Measurements from ENCODE around the gene CFAP90.

CFAP90 gene

GRCh38 chr5:7805379-7805778, 45.6 kb downstream of the CFAP90 start:
- Histone ChIP-seq H3K9ac (ENCODE audit: low read length) (no peak overlapping the region), H3K14ac (ENCODE audit: low read length in 2 of 2) (no peak overlapping the region), H2BK120ac (ENCODE audit: low read depth, low read length) (no peak overlapping the region), H2BK5ac (ENCODE audit: low read depth, low read length, poor library complexity, severe bottlenecking) (no peak overlapping the region), H3K4me3 (ENCODE audit: insufficient read depth in 1 of 2, low read depth in 1 of 2, low read length in 2 of 2) (no peak overlapping the region), H2AK5ac (ENCODE audit: low read length, severe bottlenecking) (no peak overlapping the region), H3K18ac (ENCODE audit: low read depth in 1 of 2, low read length in 2 of 2) (no peak overlapping the region), H3K23ac (ENCODE audit: low read length in 2 of 2) (no peak overlapping the region), H3K4me1 (ENCODE audit: control insufficient read depth, insufficient read depth, low read depth, low read length) (no peaks in the 10 kb centered on the region), H3K27ac (ENCODE audit: low read length, poor library complexity, severe bottlenecking) (no peak overlapping the region), H3K4me2 (ENCODE audit: low read length, poor library complexity, severe bottlenecking) (no peak overlapping the region), H3K27me3 (ENCODE audit: control insufficient read depth in 1 of 2, insufficient read depth in 1 of 2, low read length in 2 of 2) (peaks cover 3 to 5% of the 10 kb centered on the region in 2 experiments), H3K4ac (ENCODE audit: low read depth in 1 of 2, low read length in 2 of 2) (no peak overlapping the region), H2BK15ac (ENCODE audit: low read depth, poor library complexity, severe bottlenecking) (no peak overlapping the region), H4K91ac (ENCODE audit: low read length) (no peak overlapping the region), H3K36me3 (ENCODE audit: control insufficient read depth in 1 of 2, insufficient read depth in 2 of 2, low read depth in 1 of 2, low read length in 2 of 2) (no peaks in the 10 kb centered on the region), H2BK12ac (ENCODE audit: low read length in 2 of 2) (no peak overlapping the region), H3K9me3 (ENCODE audit: control insufficient read depth, low read length) (no peaks in the 10 kb centered on the region), H3K79me1 (replicated peaks; ENCODE audit: low read length, poor library complexity, severe bottlenecking) (no peaks in the 10 kb centered on the region), H4K8ac (ENCODE audit: low read length) (no peak overlapping the region), H2AFZ (ENCODE audit: low read depth, low read length) (no peak overlapping the region)
- DNase-seq, result no peak
- 97% methylated on average over 2 of the region's 2 CpGs for WGBS

- Histone ChIP-seq H3K18ac (ENCODE audit: low read depth in 1 of 2, low read length in 2 of 2) (no peak overlapping the region), H3K9me3 (ENCODE audit: control insufficient read depth, low read length) (no peaks in the 10 kb centered on the region), H2BK5ac (ENCODE audit: low read depth, low read length, poor library complexity, severe bottlenecking) (no peak overlapping the region), H3K14ac (ENCODE audit: low read length in 2 of 2) (no peak overlapping the region), H3K27ac (ENCODE audit: low read length, poor library complexity, severe bottlenecking) (no peak overlapping the region), H2BK120ac (ENCODE audit: low read depth, low read length) (no peak overlapping the region), H2AK5ac (ENCODE audit: low read length, severe bottlenecking) (no peak overlapping the region), H2BK12ac (ENCODE audit: low read length in 2 of 2) (no peak overlapping the region), H4K91ac (ENCODE audit: low read length) (no peak overlapping the region), H3K4ac (ENCODE audit: low read depth in 1 of 2, low read length in 2 of 2) (no peak overlapping the region), H3K23ac (ENCODE audit: low read length in 2 of 2) (no peak overlapping the region), H4K8ac (ENCODE audit: low read length) (no peak overlapping the region), H3K9ac (ENCODE audit: low read length) (no peak overlapping the region), H3K36me3 (ENCODE audit: control insufficient read depth in 1 of 2, insufficient read depth in 2 of 2, low read depth in 1 of 2, low read length in 2 of 2) (no peaks in the 10 kb centered on the region), H2AFZ (ENCODE audit: low read depth, low read length) (no peak overlapping the region), H3K4me2 (ENCODE audit: low read length, poor library complexity, severe bottlenecking) (no peak overlapping the region), H3K27me3 (ENCODE audit: control insufficient read depth in 1 of 2, insufficient read depth in 1 of 2, low read length in 2 of 2) (no peaks in the 10 kb centered on the region), H3K79me1 (replicated peaks; ENCODE audit: low read length, poor library complexity, severe bottlenecking) (no peaks in the 10 kb centered on the region), H3K4me1 (ENCODE audit: control insufficient read depth, insufficient read depth, low read depth, low read length) (no peaks in the 10 kb centered on the region), H3K4me3 (ENCODE audit: insufficient read depth in 1 of 2, low read depth in 1 of 2, low read length in 2 of 2) (no peak overlapping the region), H2BK15ac (ENCODE audit: low read depth, poor library complexity, severe bottlenecking) (no peak overlapping the region)
- 35% methylated on average over 1 of the region's 2 CpGs for WGBS
- no peak for DNase-seq
Measured at GRCh38 chr5:7803937-7804336, 47.0 kb downstream of the CFAP90 start.

- no peaks in the 10 kb centered on the region for H3K36me3 ChIP-seq (ENCODE audit: control insufficient read depth in 1 of 2, insufficient read depth in 2 of 2, low read depth in 1 of 2, low read length in 2 of 2)
- H3K9me3 ChIP-seq (ENCODE audit: control insufficient read depth, low read length), result no peaks in the 10 kb centered on the region
- H4K91ac ChIP-seq (ENCODE audit: low read length), result no peak overlapping the region
- WGBS, result 94% methylated on average over 5 of the region's 6 CpGs
- H2AK5ac ChIP-seq (ENCODE audit: low read length, severe bottlenecking), result no peak overlapping the region
- no peaks in the 10 kb centered on the region for H3K4me1 ChIP-seq (ENCODE audit: control insufficient read depth, insufficient read depth, low read depth, low read length)
- DNase-seq, result no peak
- H3K9ac ChIP-seq (ENCODE audit: low read length), result no peak overlapping the region
- no peak overlapping the region for H3K23ac ChIP-seq (ENCODE audit: low read length in 2 of 2)
- H3K27ac ChIP-seq (ENCODE audit: low read length, poor library complexity, severe bottlenecking), result no peak overlapping the region
- H3K14ac ChIP-seq (ENCODE audit: low read length in 2 of 2), result no peak overlapping the region
- no peak overlapping the region for H2BK15ac ChIP-seq (ENCODE audit: low read depth, poor library complexity, severe bottlenecking)
- H3K4me2 ChIP-seq (ENCODE audit: low read length, poor library complexity, severe bottlenecking), result no peak overlapping the region
- H3K27me3 ChIP-seq (ENCODE audit: control insufficient read depth in 1 of 2, insufficient read depth in 1 of 2, low read length in 2 of 2), result no peaks in the 10 kb centered on the region
- H2AFZ ChIP-seq (ENCODE audit: low read depth, low read length), result no peak overlapping the region
- no peak overlapping the region for H4K8ac ChIP-seq (ENCODE audit: low read length)
- H2BK5ac ChIP-seq (ENCODE audit: low read depth, low read length, poor library complexity, severe bottlenecking), result no peak overlapping the region
- H2BK12ac ChIP-seq (ENCODE audit: low read length in 2 of 2), result no peak overlapping the region
- no peak overlapping the region for H3K4ac ChIP-seq (ENCODE audit: low read depth in 1 of 2, low read length in 2 of 2)
- no peak overlapping the region for H3K18ac ChIP-seq (ENCODE audit: low read depth in 1 of 2, low read length in 2 of 2)
- H3K79me1 ChIP-seq (replicated peaks; ENCODE audit: low read length, poor library complexity, severe bottlenecking), result no peaks in the 10 kb centered on the region
- H3K4me3 ChIP-seq (ENCODE audit: insufficient read depth in 1 of 2, low read depth in 1 of 2, low read length in 2 of 2), result no peak overlapping the region
- H2BK120ac ChIP-seq (ENCODE audit: low read depth, low read length), result no peak overlapping the region
Measured at GRCh38 chr5:7802855-7803254, 48.1 kb downstream of the CFAP90 start.

- H3K36me3 ChIP-seq (ENCODE audit: control insufficient read depth in 1 of 2, insufficient read depth in 2 of 2, low read depth in 1 of 2, low read length in 2 of 2), result no peaks in the 10 kb centered on the region
- no peak overlapping the region for H2BK5ac ChIP-seq (ENCODE audit: low read depth, low read length, poor library complexity, severe bottlenecking)
- H3K4me2 ChIP-seq (ENCODE audit: low read length, poor library complexity, severe bottlenecking), result no peak overlapping the region
- H3K4me3 ChIP-seq (ENCODE audit: insufficient read depth in 1 of 2, low read depth in 1 of 2, low read length in 2 of 2), result no peak overlapping the region
- H2BK12ac ChIP-seq (ENCODE audit: low read length in 2 of 2), result no peak overlapping the region
- no peak overlapping the region for H3K18ac ChIP-seq (ENCODE audit: low read depth in 1 of 2, low read length in 2 of 2)
- H2BK15ac ChIP-seq (ENCODE audit: low read depth, poor library complexity, severe bottlenecking), result no peak overlapping the region
- no peak overlapping the region for H4K8ac ChIP-seq (ENCODE audit: low read length)
- no peak overlapping the region for H3K23ac ChIP-seq (ENCODE audit: low read length in 2 of 2)
- H3K27ac ChIP-seq (ENCODE audit: low read length, poor library complexity, severe bottlenecking), result no peak overlapping the region
- no peak overlapping the region for H3K4ac ChIP-seq (ENCODE audit: low read depth in 1 of 2, low read length in 2 of 2)
- no peaks in the 10 kb centered on the region for H3K27me3 ChIP-seq (ENCODE audit: control insufficient read depth in 1 of 2, insufficient read depth in 1 of 2, low read length in 2 of 2)
- no peak overlapping the region for H3K9ac ChIP-seq (ENCODE audit: low read length)
- no peak overlapping the region for H2AK5ac ChIP-seq (ENCODE audit: low read length, severe bottlenecking)
- no peaks in the 10 kb centered on the region for H3K9me3 ChIP-seq (ENCODE audit: control insufficient read depth, low read length)
- no peak overlapping the region for H4K91ac ChIP-seq (ENCODE audit: low read length)
- peaks cover 1% of the 10 kb centered on the region for H3K4me1 ChIP-seq (ENCODE audit: control insufficient read depth, insufficient read depth, low read depth, low read length)
- DNase-seq, result no peak
- H3K79me1 ChIP-seq (replicated peaks; ENCODE audit: low read length, poor library complexity, severe bottlenecking), result no peaks in the 10 kb centered on the region
- no peak overlapping the region for H2BK120ac ChIP-seq (ENCODE audit: low read depth, low read length)
- no peak overlapping the region for H2AFZ ChIP-seq (ENCODE audit: low read depth, low read length)
- WGBS, result 82% methylated on average over 14 of the region's 14 CpGs
- no peak overlapping the region for H3K14ac ChIP-seq (ENCODE audit: low read length in 2 of 2)
Measured at GRCh38 chr5:7801891-7802614, 48.9 kb downstream of the CFAP90 start.

All from mesenchymal stem cell (in vitro differentiated cells and primary cell).